ENCODE data around the gene ESAM.

ESAM gene

GRCh38 chr11:124738713-124739478 is 23.2 kb downstream of the ESAM start:
- no peak overlapping the region for H3K27ac Mint-ChIP-seq
- peaks cover 14% of the 10 kb centered on the region for H3K4me1 Mint-ChIP-seq (ENCODE audit: low read depth)
- H3K36me3 Mint-ChIP-seq (ENCODE audit: low read depth), result no peaks in the 10 kb centered on the region
- peaks cover 8% of the 10 kb centered on the region for H3K27me3 Mint-ChIP-seq
- H3K4me3 Mint-ChIP-seq, result peak overlapping the region; percentile 81
- no peaks in the 10 kb centered on the region for H3K9me3 Mint-ChIP-seq

GRCh38 chr11:124737638-124738305 is 24.3 kb downstream of the ESAM start:
- peaks cover 8% of the 10 kb centered on the region for H3K27me3 Mint-ChIP-seq
- peaks cover 14% of the 10 kb centered on the region for H3K4me1 Mint-ChIP-seq (ENCODE audit: low read depth)
- no peak overlapping the region for H3K4me3 Mint-ChIP-seq
- no peaks in the 10 kb centered on the region for H3K36me3 Mint-ChIP-seq (ENCODE audit: low read depth)
- no peak overlapping the region for H3K27ac Mint-ChIP-seq
- no peaks in the 10 kb centered on the region for H3K9me3 Mint-ChIP-seq

GRCh38 chr11:124736736-124737135 is 25.4 kb downstream of the ESAM start:
- H3K4me1 Mint-ChIP-seq (ENCODE audit: low read depth), result peaks cover 14% of the 10 kb centered on the region
- no peak overlapping the region for H3K27ac Mint-ChIP-seq
- no peaks in the 10 kb centered on the region for H3K36me3 Mint-ChIP-seq (ENCODE audit: low read depth)
- H3K27me3 Mint-ChIP-seq, result peaks cover 8% of the 10 kb centered on the region
- H3K9me3 Mint-ChIP-seq, result no peaks in the 10 kb centered on the region
- H3K4me3 Mint-ChIP-seq, result no peak overlapping the region

- no peak overlapping the region for H3K4me3 Mint-ChIP-seq
- no peak overlapping the region for H3K27ac Mint-ChIP-seq
- no peaks in the 10 kb centered on the region for H3K36me3 Mint-ChIP-seq (ENCODE audit: low read depth)
- H3K9me3 Mint-ChIP-seq, result no peaks in the 10 kb centered on the region
- H3K4me1 Mint-ChIP-seq (ENCODE audit: low read depth), result no peaks in the 10 kb centered on the region
- H3K27me3 Mint-ChIP-seq, result no peaks in the 10 kb centered on the region
These were observed 29.9 kb downstream of the ESAM start for GRCh38 chr11:124732230-124732629.

- Mint-ChIP-seq H3K27me3 (peaks cover 6% of the 10 kb centered on the region), H3K36me3 (ENCODE audit: low read depth) (no peaks in the 10 kb centered on the region), H3K4me3 (no peak overlapping the region), H3K4me1 (ENCODE audit: low read depth) (peaks cover 15% of the 10 kb centered on the region), H3K27ac (no peak overlapping the region), H3K9me3 (no peaks in the 10 kb centered on the region)
These were observed 32.5 kb downstream of the ESAM start for GRCh38 chr11:124729571-124729970.

- Mint-ChIP-seq H3K4me1 (ENCODE audit: low read depth) (peaks cover 20% of the 10 kb centered on the region), H3K36me3 (ENCODE audit: low read depth) (no peaks in the 10 kb centered on the region), H3K27ac (no peak overlapping the region), H3K9me3 (no peaks in the 10 kb centered on the region), H3K4me3 (no peak overlapping the region), H3K27me3 (peaks cover 6% of the 10 kb centered on the region)
These were observed 34.0 kb downstream of the ESAM start for GRCh38 chr11:124728134-124728533.

- H3K27ac Mint-ChIP-seq, result no peak overlapping the region
- peaks cover 6% of the 10 kb centered on the region for H3K27me3 Mint-ChIP-seq
- H3K4me3 Mint-ChIP-seq, result no peak overlapping the region
- no peaks in the 10 kb centered on the region for H3K9me3 Mint-ChIP-seq
- no peaks in the 10 kb centered on the region for H3K36me3 Mint-ChIP-seq (ENCODE audit: low read depth)
- peaks cover 22% of the 10 kb centered on the region for H3K4me1 Mint-ChIP-seq (ENCODE audit: low read depth)
These were observed 34.6 kb downstream of the ESAM start for GRCh38 chr11:124727474-124727873.

- no peak overlapping the region for H3K27ac Mint-ChIP-seq
- no peaks in the 10 kb centered on the region for H3K9me3 Mint-ChIP-seq
- H3K4me3 Mint-ChIP-seq, result no peak overlapping the region
- no peaks in the 10 kb centered on the region for H3K36me3 Mint-ChIP-seq (ENCODE audit: low read depth)
- peaks cover 12% of the 10 kb centered on the region for H3K27me3 Mint-ChIP-seq
- peaks cover 38% of the 10 kb centered on the region for H3K4me1 Mint-ChIP-seq (ENCODE audit: low read depth)
These were observed 36.4 kb downstream of the ESAM start for GRCh38 chr11:124725719-124726105.

- peaks cover 38% of the 10 kb centered on the region for H3K4me1 Mint-ChIP-seq (ENCODE audit: low read depth)
- H3K27me3 Mint-ChIP-seq, result peaks cover 14% of the 10 kb centered on the region
- H3K4me3 Mint-ChIP-seq, result no peak overlapping the region
- H3K36me3 Mint-ChIP-seq (ENCODE audit: low read depth), result no peaks in the 10 kb centered on the region
- no peaks in the 10 kb centered on the region for H3K9me3 Mint-ChIP-seq
- no peak overlapping the region for H3K27ac Mint-ChIP-seq
These were observed 36.9 kb downstream of the ESAM start for GRCh38 chr11:124724979-124725718.

GRCh38 chr11:124722176-124722575 is 39.9 kb downstream of the ESAM start:
- Mint-ChIP-seq H3K9me3 (no peaks in the 10 kb centered on the region), H3K27me3 (peaks cover 38% of the 10 kb centered on the region), H3K27ac (no peak overlapping the region), H3K36me3 (ENCODE audit: low read depth) (no peaks in the 10 kb centered on the region), H3K4me1 (ENCODE audit: low read depth) (peaks cover 47% of the 10 kb centered on the region), H3K4me3 (no peak overlapping the region)

GRCh38 chr11:124719534-124719933 is 42.6 kb downstream of the ESAM start:
- H3K36me3 Mint-ChIP-seq (ENCODE audit: low read depth), result no peaks in the 10 kb centered on the region
- H3K4me3 Mint-ChIP-seq, result no peak overlapping the region
- H3K27ac Mint-ChIP-seq, result no peak overlapping the region
- peaks cover 52% of the 10 kb centered on the region for H3K27me3 Mint-ChIP-seq
- H3K9me3 Mint-ChIP-seq, result no peaks in the 10 kb centered on the region
- peaks cover 32% of the 10 kb centered on the region for H3K4me1 Mint-ChIP-seq (ENCODE audit: low read depth)

GRCh38 chr11:124718801-124719200 is 43.3 kb downstream of the ESAM start:
- Mint-ChIP-seq H3K9me3 (no peaks in the 10 kb centered on the region), H3K27ac (no peak overlapping the region), H3K4me1 (ENCODE audit: low read depth) (peaks cover 27% of the 10 kb centered on the region), H3K36me3 (ENCODE audit: low read depth) (no peaks in the 10 kb centered on the region), H3K27me3 (peaks cover 59% of the 10 kb centered on the region), H3K4me3 (no peak overlapping the region)

- no peak overlapping the region for H3K27ac Mint-ChIP-seq
- H3K4me1 Mint-ChIP-seq (ENCODE audit: low read depth), result peaks cover 27% of the 10 kb centered on the region
- peaks cover 59% of the 10 kb centered on the region for H3K27me3 Mint-ChIP-seq
- peak overlapping the region; percentile 74 for H3K4me3 Mint-ChIP-seq
- H3K9me3 Mint-ChIP-seq, result no peaks in the 10 kb centered on the region
- H3K36me3 Mint-ChIP-seq (ENCODE audit: low read depth), result no peaks in the 10 kb centered on the region
These were observed 44.1 kb downstream of the ESAM start for GRCh38 chr11:124717786-124718651.

- Mint-ChIP-seq H3K9me3 (no peaks in the 10 kb centered on the region), H3K36me3 (ENCODE audit: low read depth) (no peaks in the 10 kb centered on the region), H3K27ac (no peak overlapping the region), H3K27me3 (peaks cover 59% of the 10 kb centered on the region), H3K4me3 (peak overlapping the region; percentile 74), H3K4me1 (ENCODE audit: low read depth) (peaks cover 24% of the 10 kb centered on the region)
These were observed 44.7 kb downstream of the ESAM start for GRCh38 chr11:124717421-124717785.
